HepG2 (cell line): Measurements from ENCODE around the gene NEK5. TPM values are rescaled to one million over a fixed set of nuclear protein-coding genes. Genes with fewer than 3 reads are reported as not detected.
A peak's percentile ranks its signal among the peaks of the same experiment; 100 is the strongest.

Source experiments
- ATAC-seq: fragments of 200-7000 bp; cut with Tn5 transposase; 3 replicates; pipeline ENCODE4 v1.9.1; 2020; ENCODE audit warnings: mild to moderate bottlenecking, moderate library complexity
- BruUV-seq: library from RNA; stranded (reverse); fragments of 400-500 nt; replicated peaks from 2 replicates; lab custom pipeline; 2021; lab: Mats Ljungman, UMichigan
- CTCF ChIA-PET: fragments of 300-600 bp; formaldehyde crosslinking; extraction: SDS; loops from one replicate; lab custom pipeline; 2021; ENCODE audit warnings: low total read pairs, inconsistent platforms, low intra/inter-chr PET ratio; lab: Yijun Ruan, JAX
- POLR2A ChIA-PET: fragments of 350-600 bp; sonication (Branson Sonifier 250); formaldehyde crosslinking; loops from one replicate; lab custom pipeline; 2020; ENCODE audit warnings: antibody characterized with exemption, inconsistent platforms; lab: Yijun Ruan, JAX
- DNase-seq: peaks from one replicate; pipeline ENCODE4 v3.0.0-alpha.2; 2015; ENCODE audit warnings: low spot score
- FAIRE-seq: peaks from 3 replicates; lab custom pipeline; 2011; peaks lifted over from hg19 to GRCh38; lab: Jason Lieb, UNC
- H2AFZ ChIP-seq: one replicate; pipeline ENCODE4 v1.6.1; 2011; ENCODE audit warnings: low read length, inconsistent platforms
- H3K27ac ChIP-seq: fragments of 300-600 bp; 3 replicates; pipeline ENCODE4 v1.8.0; 2011; ENCODE audit warnings: mixed run types, mild to moderate bottlenecking, mixed read lengths, low read length, inconsistent platforms; ENCODE audit not compliant: insufficient read depth; ENCODE audit errors: extremely low read length
- H3K27me3 ChIP-seq, 2 experiments: fragments of 200-600 bp in 1 of 2; 2 replicates in 1 of 2; 3 replicates in 1 of 2; pipeline versions ENCODE4 v1.6.0 to v1.8.0; 2011; ENCODE audit warnings: low read length in 2 of 2, mild to moderate bottlenecking in 2 of 2, moderate library complexity in 2 of 2, inconsistent platforms in 1 of 2; ENCODE audit not compliant: insufficient read depth in 2 of 2, control insufficient read depth in 1 of 2
- H3K36me3 ChIP-seq, 2 experiments: fragments of 200-600 bp in 1 of 2; replicated peaks in 1 of 2; 2 replicates in 1 of 2; 3 replicates in 1 of 2; pipeline versions ENCODE4 v1.5.1 to v1.8.0; 2011; ENCODE audit warnings: low read length in 2 of 2, inconsistent platforms in 1 of 2; ENCODE audit not compliant: insufficient read depth in 2 of 2, control insufficient read depth in 1 of 2
- H3K4me1 ChIP-seq: 2 replicates; pipeline ENCODE4 v1.5.1; 2012; ENCODE audit warnings: low read length, inconsistent platforms; ENCODE audit not compliant: insufficient read depth
- H3K4me2 ChIP-seq: 2 replicates; pipeline ENCODE4 v1.6.0; 2011; ENCODE audit warnings: low read depth, low read length, inconsistent platforms
- H3K4me3 ChIP-seq, 3 experiments: fragments of 200-600 bp in 1 of 3; sonication (generic), shearing (Covaris generic) in 1 of 3; replicated peaks in 1 of 3; 2 replicates each; pipeline ENCODE4 v1.5.1; 2011 to 2016; ENCODE audit warnings: low read length in 3 of 3, inconsistent platforms in 2 of 3, low read depth in 2 of 3, mild to moderate bottlenecking in 2 of 3, control low read depth in 1 of 3, mixed read lengths in 1 of 3; ENCODE audit not compliant: insufficient read depth in 1 of 3
- H3K79me2 ChIP-seq: one replicate; pipeline ENCODE4 v1.6.1; 2011; ENCODE audit warnings: low read length, inconsistent platforms; ENCODE audit not compliant: insufficient read depth
- H3K9ac ChIP-seq: 2 replicates; pipeline ENCODE4 v1.6.0; 2011; ENCODE audit warnings: mild to moderate bottlenecking, low read depth, low read length, inconsistent platforms; ENCODE audit not compliant: insufficient read depth
- H3K9me3 ChIP-seq: 2 replicates; pipeline ENCODE4 v1.5.1; 2012; ENCODE audit warnings: mild to moderate bottlenecking, low read length
- H4K20me1 ChIP-seq: 2 replicates; pipeline ENCODE4 v1.6.0; 2011; ENCODE audit warnings: inconsistent platforms, mild to moderate bottlenecking, low read length, moderate library complexity; ENCODE audit not compliant: insufficient read depth
- ATRX ChIP-seq: sonication (generic); formaldehyde crosslinking; IDR thresholded peaks from 2 replicates; pipeline ENCODE4 v1.4.0; 2020; ENCODE audit warnings: missing genetic modification reagents, borderline replicate concordance
- GATAD2A ChIP-seq: IDR thresholded peaks from 2 replicates; pipeline ENCODE4 v1.6.1; 2016
- IKZF4 ChIP-seq: sonication (generic); formaldehyde crosslinking; IDR thresholded peaks from 2 replicates; pipeline ENCODE4 v1.5.1; 2020; ENCODE audit warnings: borderline replicate concordance, mild to moderate bottlenecking, low read depth, missing genetic modification reagents; ENCODE audit errors: not compliant biosample characterization
- SIX1 ChIP-seq: sonication (generic); formaldehyde crosslinking; IDR thresholded peaks from 2 replicates; pipeline ENCODE4 v1.4.0; 2020; ENCODE audit warnings: missing genetic modification reagents, borderline replicate concordance
- SOX6 ChIP-seq, 2 experiments: fragments of 450-650 bp in 1 of 2; sonication (generic) in 1 of 2; formaldehyde crosslinking in 1 of 2; IDR thresholded peaks; 2 replicates each; pipeline versions ENCODE4 v1.4.0 to v1.6.1; 2017 to 2020; ENCODE audit warnings: antibody characterized with exemption in 1 of 2, mild to moderate bottlenecking in 1 of 2, missing genetic modification reagents in 1 of 2
- SYNCRIP ChIP-seq: fragments of 200-400 bp; formaldehyde crosslinking; IDR thresholded peaks from 2 replicates; pipeline ENCODE4 v1.6.1; 2018; ENCODE audit warnings: mild to moderate bottlenecking, low read depth, low read length; ENCODE audit not compliant: insufficient read depth
- ZNF292 ChIP-seq: sonication (generic); formaldehyde crosslinking; IDR thresholded peaks from 2 replicates; pipeline ENCODE4 v1.8.1; 2022; ENCODE audit warnings: mild to moderate bottlenecking, low read depth, missing genetic modification reagents, borderline replicate concordance
- ZNF879 ChIP-seq: sonication (generic); formaldehyde crosslinking; IDR thresholded peaks from 2 replicates; pipeline ENCODE4 v1.8.1; 2023; ENCODE audit warnings: missing genetic modification reagents
- WGBS: methylation state at CpG from one replicate; pipeline ENCODE4 v1.1.6; 2017; ENCODE audit warnings: low lambda C conversion rate; 5-methylcytosine and 5-hydroxymethylcytosine counted together
- in situ Hi-C: cut with HindIII; loops from 2 replicates; pipeline ENCODE4 v1.10.0; 2017; ENCODE audit warnings: low pct_unique_long_range_greater_than_20kb; ENCODE audit not compliant: extremely low pct_ligation_motif_present
- intact Hi-C: fragments of 100-400 bp; cut with micrococcal nuclease; formaldehyde crosslinking; loops from one replicate; pipeline ENCODE4 v1.10.0; 2022; ENCODE audit not compliant: unreplicated experiment
- polyA plus RNA-seq, 8 experiments: library from polyadenylated mRNA; depleted of rRNA in 3 of 8; stranded (reverse) in 7 of 8; unstranded in 1 of 8; fragments of >200 nt; fragmentation: Illumina TruSeq in 4 of 8; extraction: Trizol in 4 of 8; gene quantifications; 2 replicates each; pipeline versions ENCODE4 v1.2.1 to v1.2.3, GENCODE V29; 2011 to 2016; ENCODE audit warnings: low read depth in 4 of 8, missing spikeins in 1 of 8, mixed read lengths in 1 of 8; ENCODE audit not compliant: insufficient read depth in 1 of 8
- total RNA-seq, 5 experiments: library from RNA; depleted of rRNA; stranded (reverse); fragments of >200 nt; fragmentation: Illumina TruSeq; extraction: Trizol; gene quantifications; 2 replicates each; pipeline ENCODE4 v1.2.3, GENCODE V29; 2016; ENCODE audit warnings: low read depth in 1 of 5
- TF ChIP-seq, protein P1 (sequence below): sonication (generic); formaldehyde crosslinking; IDR thresholded peaks from 2 replicates; pipeline ENCODE4 v1.4.0; 2020; ENCODE audit warnings: missing genetic modification reagents, borderline replicate concordance
- TF ChIP-seq, protein P2 (sequence below): sonication (generic); formaldehyde crosslinking; IDR thresholded peaks from 2 replicates; pipeline ENCODE4 v1.4.0; 2020; ENCODE audit warnings: mild to moderate bottlenecking, low read depth, missing genetic modification reagents

Gene NEK5
- total and polyA plus RNA-seq, 2 of the 13 experiments (the other 11 are each of a cell fraction or from before 2014, with no cell fraction given), result 0.12 to 0.22 TPM

DNA sequence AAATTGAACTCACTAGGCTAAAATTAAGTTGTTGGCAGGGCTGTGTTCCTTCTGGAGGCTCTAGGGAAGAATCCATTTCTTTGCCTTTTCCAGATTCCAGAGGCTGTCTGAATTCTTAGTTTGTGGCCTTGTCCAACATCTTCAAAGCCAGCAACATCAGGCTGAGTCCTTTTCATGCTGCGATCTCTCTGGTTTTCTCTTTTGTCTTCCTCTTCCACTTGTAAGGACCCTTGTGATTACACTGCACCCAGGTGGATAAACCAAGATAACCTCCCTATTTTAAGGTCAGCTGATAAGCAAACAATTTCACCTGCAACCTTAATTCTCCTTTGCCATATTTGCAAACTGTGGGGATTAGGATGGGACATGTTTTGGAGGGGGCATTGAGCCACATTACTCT is 92.8 kb downstream of the NEK5 start:
- ChIA-PET POLR2A (no interaction called here), CTCF (no interaction called here)
- Histone ChIP-seq H3K79me2 (no peaks in the 10 kb centered on the region), H2AFZ (no peak overlapping the region), H3K27ac (no peak overlapping the region), H3K9ac (no peak overlapping the region), H3K4me2 (no peak overlapping the region), H3K9me3 (no peaks in the 10 kb centered on the region), H3K4me3 (no peak overlapping the region), H3K4me1 (peaks cover 28% of the 10 kb centered on the region), H4K20me1 (no peaks in the 10 kb centered on the region), H3K36me3 (no peaks in the 10 kb centered on the region), H3K27me3 (no peaks in the 10 kb centered on the region)
- in situ Hi-C loops (no loop called here), intact Hi-C loops (no loop called here)
- WGBS, result 38% methylated on average over 1 of the region's 1 CpG
- BruUV-seq, result no TSS peak
- no peak for TF ChIP-seq SOX6 (IDR thresholded peaks at IDR 0.05)
- peak; percentile 18; the same call in 1 of the 2 replicates for TF ChIP-seq SOX6 (CRISPR knock-in tag; IDR thresholded peaks at IDR 0.05)
- TF ChIP-seq, protein P1, sequence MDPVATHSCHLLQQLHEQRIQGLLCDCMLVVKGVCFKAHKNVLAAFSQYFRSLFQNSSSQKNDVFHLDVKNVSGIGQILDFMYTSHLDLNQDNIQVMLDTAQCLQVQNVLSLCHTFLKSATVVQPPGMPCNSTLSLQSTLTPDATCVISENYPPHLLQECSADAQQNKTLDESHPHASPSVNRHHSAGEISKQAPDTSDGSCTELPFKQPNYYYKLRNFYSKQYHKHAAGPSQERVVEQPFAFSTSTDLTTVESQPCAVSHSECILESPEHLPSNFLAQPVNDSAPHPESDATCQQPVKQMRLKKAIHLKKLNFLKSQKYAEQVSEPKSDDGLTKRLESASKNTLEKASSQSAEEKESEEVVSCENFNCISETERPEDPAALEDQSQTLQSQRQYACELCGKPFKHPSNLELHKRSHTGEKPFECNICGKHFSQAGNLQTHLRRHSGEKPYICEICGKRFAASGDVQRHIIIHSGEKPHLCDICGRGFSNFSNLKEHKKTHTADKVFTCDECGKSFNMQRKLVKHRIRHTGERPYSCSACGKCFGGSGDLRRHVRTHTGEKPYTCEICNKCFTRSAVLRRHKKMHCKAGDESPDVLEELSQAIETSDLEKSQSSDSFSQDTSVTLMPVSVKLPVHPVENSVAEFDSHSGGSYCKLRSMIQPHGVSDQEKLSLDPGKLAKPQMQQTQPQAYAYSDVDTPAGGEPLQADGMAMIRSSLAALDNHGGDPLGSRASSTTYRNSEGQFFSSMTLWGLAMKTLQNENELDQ, result no peak
- ATAC-seq (no peak), FAIRE-seq (no peak), DNase-seq (no peak)

DNA sequence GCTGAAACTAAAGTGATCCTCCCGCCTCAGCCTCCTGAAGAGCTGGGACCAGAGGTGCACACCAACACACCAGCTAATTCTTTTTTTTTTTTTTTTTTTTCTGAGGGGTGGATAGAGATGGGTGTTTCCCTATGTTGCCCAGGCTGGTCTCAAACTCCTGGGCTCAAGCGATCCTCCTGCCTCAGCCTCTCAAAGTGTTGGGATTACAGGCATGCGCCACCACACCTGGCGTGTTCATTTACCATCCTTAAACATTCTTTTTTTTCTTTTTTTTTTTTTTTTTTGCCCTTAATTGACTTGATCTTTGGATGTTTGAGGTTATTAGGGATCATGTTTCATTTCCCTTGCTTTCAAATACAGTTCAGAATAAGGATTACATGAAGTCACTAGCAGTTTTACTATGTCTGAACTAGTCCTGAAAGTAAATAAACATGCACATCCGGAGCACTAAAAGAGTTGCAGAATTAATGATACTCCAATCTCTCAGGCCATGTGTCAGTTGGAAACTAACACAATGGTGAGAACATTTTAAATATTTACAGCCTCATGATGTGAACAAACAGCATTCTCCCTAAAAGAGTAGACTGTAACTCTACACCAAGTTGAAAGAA is 94.2 kb downstream of the NEK5 start:
- intact Hi-C loops, result no loop called here
- CTCF ChIA-PET, result no interaction called here
- TF ChIP-seq SYNCRIP (no peak), ATRX (CRISPR knock-in tag) (no peak), ZNF879 (CRISPR knock-in tag) (no peak), GATAD2A (CRISPR knock-in tag) (0 out of 2 replicates have a peak, but pooled peaks have one; percentile 12), ZNF292 (CRISPR knock-in tag) (no peak), SIX1 (CRISPR knock-in tag) (peak; percentile 37; the same call in 1 of the 2 replicates), IKZF4 (no peak)
- TF ChIP-seq, protein P2, sequence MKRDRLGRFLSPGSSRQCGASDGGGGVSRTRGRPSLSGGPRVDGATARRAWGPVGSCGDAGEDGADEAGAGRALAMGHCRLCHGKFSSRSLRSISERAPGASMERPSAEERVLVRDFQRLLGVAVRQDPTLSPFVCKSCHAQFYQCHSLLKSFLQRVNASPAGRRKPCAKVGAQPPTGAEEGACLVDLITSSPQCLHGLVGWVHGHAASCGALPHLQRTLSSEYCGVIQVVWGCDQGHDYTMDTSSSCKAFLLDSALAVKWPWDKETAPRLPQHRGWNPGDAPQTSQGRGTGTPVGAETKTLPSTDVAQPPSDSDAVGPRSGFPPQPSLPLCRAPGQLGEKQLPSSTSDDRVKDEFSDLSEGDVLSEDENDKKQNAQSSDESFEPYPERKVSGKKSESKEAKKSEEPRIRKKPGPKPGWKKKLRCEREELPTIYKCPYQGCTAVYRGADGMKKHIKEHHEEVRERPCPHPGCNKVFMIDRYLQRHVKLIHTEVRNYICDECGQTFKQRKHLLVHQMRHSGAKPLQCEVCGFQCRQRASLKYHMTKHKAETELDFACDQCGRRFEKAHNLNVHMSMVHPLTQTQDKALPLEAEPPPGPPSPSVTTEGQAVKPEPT (CRISPR knock-in tag), result no peak

More for the DNA sequence above, 94.2 kb downstream of the NEK5 start:
- no peak overlapping the region for H3K27ac ChIP-seq
- H3K36me3 ChIP-seq, result 0 out of 5 replicates have a peak, but pooled peaks cover 0 to 3% of the 10 kb centered on the region in 2 experiments
- H3K4me2 ChIP-seq, result no peak overlapping the region
- no peak overlapping the region for H3K4me3 ChIP-seq
- H3K27me3 ChIP-seq, result no peaks in the 10 kb centered on the region
- peaks cover 28% of the 10 kb centered on the region for H3K4me1 ChIP-seq
- POLR2A ChIA-PET, result interaction anchor here (0.9 kb wide), 1 partner anchor 8 kb away, joined by 9 read pairs; no protein-coding TSS in a partner anchor
- 90% methylated on average over 5 of the region's 5 CpGs for WGBS
- no peak overlapping the region for H2AFZ ChIP-seq
- no peaks in the 10 kb centered on the region for H4K20me1 ChIP-seq
- no peak overlapping the region for H3K9ac ChIP-seq
- in situ Hi-C loops, result no loop called here
- no TSS peak for BruUV-seq
- no peaks in the 10 kb centered on the region for H3K79me2 ChIP-seq
- no peak; the same call in 2 of the 3 replicates for ATAC-seq
- H3K9me3 ChIP-seq, result no peaks in the 10 kb centered on the region
- DNase-seq, result no peak
- peak; percentile 32 for FAIRE-seq
